Activated CD4-positive, alpha-beta memory T cell treated with anti-CD3 and anti-CD28 coated beads for 36 hours (primary cell): Measurements from ENCODE around the gene KRT17. TPM values are rescaled to one million over a fixed set of nuclear protein-coding genes. Genes with fewer than 3 reads are reported as not detected.
"Not testable (repeated sequence)": the region's sequence is repeated elsewhere in the genome, so short reads cannot be mapped to it uniquely, and the experiment has no call there.

Experiments used
- CTCF ChIA-PET: fragments of 350-600 bp; sonication (Branson Sonifier 250); formaldehyde crosslinking; loops from one replicate; lab custom pipeline; 2021; ENCODE audit warnings: antibody characterized with exemption, inconsistent platforms; lab: Charles Lee
- POLR2A ChIA-PET: fragments of 350-600 bp; sonication (Branson Sonifier 250); formaldehyde crosslinking; loops from one replicate; lab custom pipeline; 2021; ENCODE audit warnings: antibody characterized with exemption; lab: Charles Lee
- DNase-seq: peaks from one replicate; pipeline ENCODE4 v3.0.0-alpha.2; 2020
- H3K27ac Mint-ChIP-seq: one replicate; pipeline ENCODE4 v1.8.0; 2021; ENCODE audit warnings: mixed read lengths
- H3K27me3 Mint-ChIP-seq: one replicate; pipeline ENCODE4 v1.8.0; 2021; ENCODE audit warnings: mixed read lengths
- H3K36me3 Mint-ChIP-seq: one replicate; pipeline ENCODE4 v1.8.0; 2021; ENCODE audit warnings: mixed read lengths
- H3K4me1 Mint-ChIP-seq: one replicate; pipeline ENCODE4 v1.8.0; 2021; ENCODE audit warnings: low read depth, mixed read lengths
- H3K4me3 Mint-ChIP-seq: one replicate; pipeline ENCODE4 v1.8.0; 2021; ENCODE audit warnings: mild to moderate bottlenecking, mixed read lengths
- H3K9me3 Mint-ChIP-seq: one replicate; pipeline ENCODE4 v1.8.0; 2021; ENCODE audit warnings: mixed read lengths
- intact Hi-C: fragments of 100-400 bp; cut with micrococcal nuclease; formaldehyde crosslinking; loops from one replicate; pipeline ENCODE4 v1.15.1; 2023
- total RNA-seq, 2 experiments: library from RNA; stranded (reverse); gene quantifications; one replicate each; pipeline ENCODE4 v1.2.3, GENCODE V29; 2021

KRT17 gene
- total RNA-seq, 2 experiments from 2014 or later = not detected

- peaks cover 11% of the 10 kb centered on the region for H3K4me1 Mint-ChIP-seq
- ChIA-PET POLR2A (no interaction called here), CTCF (interaction anchor here (13.0 kb wide), 1 partner anchor 13 kb away, joined by 450 read pairs; no protein-coding TSS in a partner anchor)
- no peak overlapping the region for H3K27ac Mint-ChIP-seq
- H3K9me3 Mint-ChIP-seq = no peaks in the 10 kb centered on the region
- DNase-seq = no peak
- H3K36me3 Mint-ChIP-seq = no peaks in the 10 kb centered on the region
- no peak overlapping the region for H3K4me3 Mint-ChIP-seq
- no peaks in the 10 kb centered on the region for H3K27me3 Mint-ChIP-seq
- intact Hi-C loops = no loop called here
Observed at GRCh38 chr17:41652461-41652970, 28.1 kb upstream of the KRT17 start.

DNA sequence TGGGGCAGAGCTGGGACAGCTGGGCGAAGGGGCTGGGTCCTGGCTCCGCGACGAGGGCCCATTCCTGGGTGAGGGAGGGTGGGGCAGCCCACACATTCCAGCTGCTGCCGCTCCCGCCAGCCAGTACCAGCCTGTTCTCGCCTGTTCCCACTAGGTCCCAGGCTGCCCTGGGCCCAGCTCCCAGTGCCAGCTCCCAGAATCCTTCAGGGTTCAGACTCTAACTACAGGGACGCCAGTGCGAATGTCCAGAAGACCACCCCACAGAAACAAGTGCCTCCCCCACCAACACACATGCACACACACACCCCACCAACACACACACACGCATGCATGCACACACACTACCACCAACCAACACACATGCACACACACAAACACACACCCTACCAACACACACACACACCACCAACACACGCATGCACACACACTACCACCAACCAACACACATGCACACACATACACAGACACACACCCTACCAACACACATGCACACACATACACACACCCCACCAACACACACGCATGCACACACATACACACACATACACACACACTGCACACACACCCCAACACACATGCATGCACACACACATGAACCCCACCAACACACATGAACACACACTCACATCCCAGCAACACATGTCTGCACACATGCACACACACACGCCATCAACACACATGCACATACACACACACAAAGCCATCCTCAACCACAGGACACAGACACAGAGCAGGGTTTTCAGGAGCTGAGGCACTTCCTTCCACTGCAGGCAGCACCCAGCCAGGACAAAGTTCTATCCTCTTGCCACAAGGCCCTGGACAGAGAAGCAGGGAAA, 27.5 kb upstream of the KRT17 start:
- CTCF ChIA-PET = interaction anchor here (8.8 to 13.0 kb wide), 2 partner anchors 13 to 101 kb away, joined by 184 to 450 read pairs; no protein-coding TSS in a partner anchor
- POLR2A ChIA-PET = no interaction called here
- Mint-ChIP-seq H3K27ac (no peak overlapping the region), H3K4me3 (no peak overlapping the region), H3K4me1 (peaks cover 11% of the 10 kb centered on the region), H3K27me3 (no peaks in the 10 kb centered on the region), H3K9me3 (no peaks in the 10 kb centered on the region), H3K36me3 (no peaks in the 10 kb centered on the region)
- intact Hi-C loops = no loop called here
- DNase-seq = no peak

DNA sequence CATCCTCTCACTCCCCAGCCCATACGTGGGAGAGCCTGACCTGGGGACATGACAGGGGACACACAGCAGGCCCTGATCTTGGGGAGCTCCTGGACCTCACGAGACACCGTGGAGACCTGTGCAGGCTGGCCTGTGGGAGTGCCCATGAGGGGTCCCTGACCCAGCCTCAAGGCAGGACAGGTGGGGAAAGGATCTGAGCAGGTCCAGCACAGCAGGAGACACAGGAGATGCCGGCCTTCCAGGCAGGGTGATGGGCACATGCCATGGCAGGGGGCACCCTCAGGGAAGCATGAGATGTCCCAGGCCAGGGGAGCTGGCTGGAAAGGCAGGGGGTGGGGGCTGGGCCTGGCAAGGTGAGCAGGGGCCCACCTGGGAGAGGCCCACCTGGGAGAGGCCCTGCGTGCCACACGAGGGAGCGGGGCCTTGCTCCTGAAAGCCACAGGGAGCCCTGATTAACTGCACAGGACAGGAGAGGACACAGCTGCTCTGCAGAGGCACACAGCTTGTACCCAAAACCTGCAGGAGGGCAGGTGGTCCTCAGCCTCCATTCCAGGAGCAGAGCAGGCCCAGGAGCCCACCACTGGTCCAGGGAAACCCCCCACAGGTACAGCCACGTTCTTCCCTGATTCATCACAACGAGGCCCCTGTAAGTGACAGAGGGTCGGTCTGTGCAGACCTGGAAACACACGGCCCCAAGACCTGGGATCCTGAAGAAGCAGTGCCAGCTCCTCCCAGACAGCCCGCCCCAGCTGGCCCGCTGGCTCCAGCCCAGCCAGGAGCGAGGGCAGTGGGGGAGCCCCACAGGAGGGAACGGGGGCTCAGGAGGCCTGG, 26.6 kb upstream of the KRT17 start:
- CTCF ChIA-PET = interaction anchor here (0.9 to 13.0 kb wide), 6 partner anchors 14 to 704 kb away, joined by 3 to 450 read pairs (median 4); no protein-coding TSS in a partner anchor
- DNase-seq = no peak
- no peak overlapping the region for H3K27ac Mint-ChIP-seq
- no peaks in the 10 kb centered on the region for H3K36me3 Mint-ChIP-seq
- H3K9me3 Mint-ChIP-seq = no peaks in the 10 kb centered on the region
- no peaks in the 10 kb centered on the region for H3K27me3 Mint-ChIP-seq
- peaks cover 11% of the 10 kb centered on the region for H3K4me1 Mint-ChIP-seq
- intact Hi-C loops = no loop called here
- H3K4me3 Mint-ChIP-seq = no peak overlapping the region
- POLR2A ChIA-PET = no interaction called here

DNA sequence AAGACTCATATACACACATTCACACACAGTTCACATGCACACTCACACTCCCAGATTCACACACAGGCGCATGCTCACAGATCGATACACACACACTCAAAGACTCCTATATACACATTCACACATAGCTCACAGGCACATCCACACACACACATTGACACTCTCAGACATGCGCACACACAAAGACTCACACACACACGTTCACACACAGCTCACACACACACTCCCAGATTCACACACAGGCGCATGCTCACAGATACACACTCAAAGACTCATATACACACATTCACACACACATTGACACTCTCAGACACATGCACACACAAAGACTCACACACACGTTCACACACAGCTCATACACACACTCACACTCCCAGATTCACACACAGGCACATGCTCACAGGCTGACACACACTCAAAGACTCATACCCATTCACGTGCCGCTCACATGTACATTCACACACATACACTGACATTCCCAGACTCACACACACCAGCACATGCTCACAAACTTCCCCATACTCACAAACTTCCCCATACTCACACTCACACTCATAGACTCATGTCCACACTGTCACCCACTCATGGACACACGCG, 25.6 kb upstream of the KRT17 start:
- Mint-ChIP-seq H3K9me3 (no peaks in the 10 kb centered on the region), H3K36me3 (no peaks in the 10 kb centered on the region), H3K27ac (no peak overlapping the region), H3K27me3 (no peaks in the 10 kb centered on the region), H3K4me1 (peaks cover 11% of the 10 kb centered on the region), H3K4me3 (no peak overlapping the region)
- ChIA-PET CTCF (interaction anchor here (0.6 to 13.0 kb wide), 16 partner anchors 8 to 794 kb away, joined by 3 to 450 read pairs (median 8); partner anchors contain the start of gene KRT17), POLR2A (no interaction called here)
- no peak for DNase-seq
- intact Hi-C loops = loop anchor here (5.0 kb wide), 2 partner anchors 793 to 848 kb away; no protein-coding TSS in a partner anchor

- Mint-ChIP-seq H3K9me3 (no peaks in the 10 kb centered on the region), H3K27ac (no peak overlapping the region), H3K36me3 (no peaks in the 10 kb centered on the region), H3K4me1 (peaks cover 11% of the 10 kb centered on the region), H3K4me3 (peak overlapping the region; percentile 42), H3K27me3 (no peaks in the 10 kb centered on the region)
- peak; percentile 87 for DNase-seq
- ChIA-PET POLR2A (interaction anchor here (0.7 to 1.0 kb wide), 2 partner anchors 15 to 99 kb away, joined by 3 read pairs; no protein-coding TSS in a partner anchor), CTCF (interaction anchor here (0.6 to 13.0 kb wide), 70 partner anchors 8 to 1095 kb away, joined by 3 to 450 read pairs (median 4); partner anchors contain the start of genes EIF1 and KRT9)
- intact Hi-C loops = loop anchor here (1.0 to 5.0 kb wide), 6 partner anchors 14 to 846 kb away; no protein-coding TSS in a partner anchor
Observed at GRCh38 chr17:41648411-41649195, 24.2 kb upstream of the KRT17 start.

DNA sequence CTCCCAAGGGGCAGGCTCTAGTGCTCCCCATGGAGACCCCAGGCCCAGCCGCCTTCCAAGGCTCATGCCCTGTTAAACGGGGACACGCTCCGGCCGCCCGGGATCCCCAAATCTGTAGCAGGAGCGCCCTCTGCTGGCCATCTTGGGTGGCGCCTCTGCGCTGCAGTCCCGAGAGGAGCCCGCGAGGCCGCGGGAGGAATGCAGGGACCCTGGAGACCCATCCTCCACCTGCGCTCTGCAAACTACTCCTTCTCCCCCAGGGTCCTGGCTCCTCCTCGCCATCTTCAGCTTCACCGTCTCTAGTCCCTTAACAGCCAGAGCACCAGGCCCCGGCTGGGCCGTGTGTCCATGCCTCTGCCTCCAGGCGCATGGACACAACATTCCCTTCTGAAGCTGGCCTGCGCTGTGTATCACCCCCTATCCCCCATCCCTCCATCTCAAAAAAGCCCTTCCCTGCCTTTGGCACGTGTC, 23.6 kb upstream of the KRT17 start:
- Mint-ChIP-seq H3K4me1 (peaks cover 11% of the 10 kb centered on the region), H3K27me3 (no peaks in the 10 kb centered on the region), H3K9me3 (no peaks in the 10 kb centered on the region), H3K27ac (no peak overlapping the region), H3K4me3 (peak overlapping the region; percentile 42), H3K36me3 (no peaks in the 10 kb centered on the region)
- CTCF ChIA-PET = interaction anchor here (0.6 to 13.0 kb wide), 52 partner anchors 8 to 1094 kb away, joined by 3 to 450 read pairs (median 4); partner anchors contain the start of genes EIF1 and KRT9
- peak; percentile 91 for DNase-seq
- intact Hi-C loops = loop anchor here (1.0 to 5.0 kb wide), 6 partner anchors 14 to 846 kb away; no protein-coding TSS in a partner anchor
- POLR2A ChIA-PET = interaction anchor here (0.7 to 1.0 kb wide), 2 partner anchors 16 to 99 kb away, joined by 3 read pairs; no protein-coding TSS in a partner anchor

DNA sequence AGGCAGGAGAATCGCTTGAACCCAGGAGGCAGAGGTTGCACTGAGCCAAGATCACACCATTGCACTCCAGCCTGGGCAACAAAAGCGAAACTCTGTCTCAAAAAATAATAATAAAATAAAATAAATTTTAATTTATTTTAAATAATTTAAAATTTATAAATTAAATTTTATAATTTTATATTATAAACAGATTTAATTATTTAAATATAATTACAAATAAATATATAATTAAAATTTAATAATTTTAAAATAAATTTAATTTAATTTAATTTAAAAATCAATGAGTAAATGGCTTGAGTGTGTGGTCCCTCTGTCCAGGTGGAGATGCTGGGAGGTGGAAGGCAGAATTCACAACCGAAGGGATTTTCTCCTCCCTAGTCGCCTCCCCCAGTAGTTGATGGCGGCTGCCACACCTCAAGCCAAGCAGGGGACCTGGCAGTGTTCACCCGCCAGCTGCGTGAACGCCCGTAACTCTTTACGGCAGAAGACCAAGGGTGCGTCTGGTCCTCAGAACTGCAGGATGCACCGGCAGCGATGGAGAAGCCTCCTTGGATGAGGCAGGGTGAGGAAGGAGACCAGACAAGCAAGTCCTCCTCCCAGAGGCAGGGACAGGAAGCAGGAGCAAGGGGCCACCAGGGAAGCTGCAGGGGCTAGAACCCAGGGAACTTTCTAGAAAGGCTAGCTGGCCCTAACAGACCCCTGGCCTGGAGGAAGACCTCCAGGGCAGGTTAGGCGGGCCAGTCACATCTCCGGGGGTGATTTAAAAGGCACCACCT, 22.9 kb upstream of the KRT17 start:
- Mint-ChIP-seq H3K9me3 (no peaks in the 10 kb centered on the region), H3K4me1 (peaks cover 11% of the 10 kb centered on the region), H3K27me3 (no peaks in the 10 kb centered on the region), H3K4me3 (no peak overlapping the region), H3K27ac (no peak overlapping the region), H3K36me3 (no peaks in the 10 kb centered on the region)
- intact Hi-C loops = loop anchor here (5.0 kb wide), 2 partner anchors 790 to 845 kb away; no protein-coding TSS in a partner anchor
- no peak for DNase-seq
- CTCF ChIA-PET = interaction anchor here (0.7 to 13.0 kb wide), 16 partner anchors 18 to 854 kb away, joined by 3 to 450 read pairs (median 6); partner anchors contain the start of gene KRT9
- POLR2A ChIA-PET = no interaction called here

DNA sequence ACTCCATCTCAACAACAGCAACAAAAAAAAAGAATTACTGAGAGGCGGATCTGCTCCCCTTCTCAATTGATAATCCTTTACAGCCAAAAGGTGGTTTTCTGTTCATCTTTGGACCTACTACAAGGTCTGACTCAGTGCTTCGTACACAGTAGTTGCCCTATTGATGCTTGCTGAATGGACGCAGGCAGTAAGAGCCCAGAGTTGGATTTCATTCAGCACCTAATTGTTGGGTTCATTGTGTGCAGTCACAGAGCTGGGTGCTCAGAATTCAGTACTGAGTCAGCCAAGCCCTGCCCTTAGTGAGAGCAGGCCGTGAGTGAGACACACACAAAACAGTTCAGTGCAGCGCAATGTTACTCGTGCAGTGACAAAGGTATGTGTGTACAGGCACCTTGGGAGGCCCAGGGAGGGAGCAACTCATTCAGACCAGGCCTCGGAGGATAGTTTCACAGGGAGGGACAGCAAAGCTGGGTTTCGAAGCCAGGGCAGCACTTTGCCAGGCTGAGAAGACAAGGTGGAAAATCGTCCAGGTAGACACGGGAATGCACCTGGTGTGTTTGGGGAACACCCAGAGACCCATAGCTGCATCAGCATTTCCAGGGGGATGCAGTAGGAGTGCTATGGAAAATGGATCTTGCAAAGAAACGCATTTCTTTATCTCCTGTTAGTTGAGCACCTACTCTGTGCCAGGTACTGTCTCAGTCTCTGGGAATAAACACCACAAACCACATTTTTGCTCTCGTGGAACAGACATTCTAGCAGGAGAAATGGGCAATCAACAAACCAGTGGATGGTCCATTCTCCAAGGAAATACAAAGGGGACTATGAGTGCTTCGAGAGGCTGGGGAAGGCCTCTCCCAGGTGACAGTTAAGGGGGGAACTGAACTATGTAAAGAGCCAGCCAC, 18.1 kb upstream of the KRT17 start:
- DNase-seq = no peak

GRCh38 chr17:41640596-41640995, 16.2 kb upstream of the KRT17 start:
- H3K9me3 Mint-ChIP-seq, POLR2A ChIA-PET, H3K4me1 Mint-ChIP-seq, H3K27me3 Mint-ChIP-seq, H3K27ac Mint-ChIP-seq, DNase-seq, intact Hi-C loops, H3K4me3 Mint-ChIP-seq, H3K36me3 Mint-ChIP-seq: not testable (repeated sequence)
- CTCF ChIA-PET = interaction anchor here (1.7 kb wide), 1 partner anchor 8 kb away, joined by 5 read pairs; no protein-coding TSS in a partner anchor

More for the DNA sequence above, 18.1 kb upstream of the KRT17 start:
- H3K4me1 Mint-ChIP-seq = no peaks in the 10 kb centered on the region
- no peak overlapping the region for H3K4me3 Mint-ChIP-seq
- ChIA-PET CTCF (interaction anchor here (0.6 to 13.0 kb wide), 4 partner anchors 23 to 1054 kb away, joined by 3 to 450 read pairs (median 94); no protein-coding TSS in a partner anchor), POLR2A (no interaction called here)
- intact Hi-C loops = no loop called here
- no peaks in the 10 kb centered on the region for H3K27me3 Mint-ChIP-seq
- H3K9me3 Mint-ChIP-seq = no peaks in the 10 kb centered on the region
- no peaks in the 10 kb centered on the region for H3K36me3 Mint-ChIP-seq
- H3K27ac Mint-ChIP-seq = no peak overlapping the region
